AG04450 (cell line): Measurements from ENCODE around the gene APOL4. TPM values are rescaled to one million over a fixed set of nuclear protein-coding genes. Genes with fewer than 3 reads are reported as not detected.
"Not testable (repeated sequence)": the region's sequence is repeated elsewhere in the genome, so short reads cannot be mapped to it uniquely, and the experiment has no call there.

Experiments
- CTCF ChIA-PET: fragments of 300-600, 350-600 bp; formaldehyde crosslinking; extraction: SDS; loops from one replicate; lab custom pipeline; 2022; ENCODE audit warnings: antibody characterized with exemption, inconsistent platforms; lab: Charles Lee
- POLR2A ChIA-PET: fragments of 350-600 bp; formaldehyde crosslinking; extraction: SDS; loops from one replicate; lab custom pipeline; 2021; ENCODE audit warnings: antibody characterized with exemption, inconsistent platforms; lab: Yijun Ruan, JAX
- DNase-seq: peaks from one replicate; pipeline ENCODE4 v3.0.0-alpha.2; 2011; ENCODE audit warnings: low read depth, low spot score
- H3K27ac ChIP-seq: one replicate; pipeline ENCODE4 v1.5.1; 2012; ENCODE audit warnings: low read depth, low read length, control low read depth
- H3K27me3 ChIP-seq: one replicate; pipeline ENCODE4 v1.6.0; 2012; ENCODE audit warnings: low read length; ENCODE audit not compliant: control insufficient read depth, insufficient read depth
- H3K4me3 ChIP-seq: 2 replicates; pipeline ENCODE4 v1.5.1; 2011; ENCODE audit warnings: mild to moderate bottlenecking, low read depth, low read length, control low read depth
- H3K9me3 ChIP-seq: 2 replicates; pipeline ENCODE4 v1.5.1; 2012; ENCODE audit warnings: low read length; ENCODE audit not compliant: control insufficient read depth, insufficient read depth
- CTCF ChIP-seq: IDR thresholded peaks from 2 replicates; pipeline ENCODE4 v1.5.1; 2011; ENCODE audit warnings: low read depth, low read length, control low read depth, inconsistent platforms
- polyA plus RNA-seq: library from polyadenylated mRNA; depleted of rRNA; stranded (reverse); fragments of >200 nt; gene quantifications from 2 replicates; pipeline ENCODE4 v1.2.3, GENCODE V29; 2011

The APOL4 gene
- polyA plus RNA-seq, 1 experiment: 0.21 TPM

GRCh38 chr22:36208914-36209313 is 7.3 kb upstream of the APOL4 start:
- Histone ChIP-seq H3K9me3 (no peaks in the 10 kb centered on the region), H3K4me3 (no peak overlapping the region), H3K27ac (no peak overlapping the region), H3K27me3 (peaks cover 24% of the 10 kb centered on the region)
- ChIA-PET CTCF (no interaction called here), POLR2A (no interaction called here)
- DNase-seq: no peak
- no peak for TF ChIP-seq CTCF

- no peak for TF ChIP-seq CTCF
- ChIA-PET CTCF (no interaction called here), POLR2A (no interaction called here)
- no peak overlapping the region for H3K27ac ChIP-seq
- no peak overlapping the region for H3K4me3 ChIP-seq
- no peak for DNase-seq
- peaks cover 19% of the 10 kb centered on the region for H3K27me3 ChIP-seq
- no peaks in the 10 kb centered on the region for H3K9me3 ChIP-seq
These were observed 6.7 kb upstream of the APOL4 start for GRCh38 chr22:36208162-36208765.

GRCh38 chr22:36206255-36206654 is 4.6 kb upstream of the APOL4 start:
- no peaks in the 10 kb centered on the region for H3K9me3 ChIP-seq
- no peak for TF ChIP-seq CTCF
- peaks cover 6% of the 10 kb centered on the region for H3K27me3 ChIP-seq
- ChIA-PET POLR2A (no interaction called here), CTCF (no interaction called here)
- DNase-seq: no peak
- H3K4me3 ChIP-seq: no peak overlapping the region
- no peak overlapping the region for H3K27ac ChIP-seq

GRCh38 chr22:36205573-36205972 is 4.0 kb upstream of the APOL4 start:
- H3K27me3 ChIP-seq, CTCF ChIA-PET, POLR2A ChIA-PET, DNase-seq, H3K9me3 ChIP-seq, H3K27ac ChIP-seq, H3K4me3 ChIP-seq: not testable (repeated sequence)

GRCh38 chr22:36204632-36205015 is 3.0 kb upstream of the APOL4 start:
- ChIA-PET POLR2A (interaction anchor here (1.1 kb wide), 1 partner anchor 22 kb away, joined by 3 read pairs; no protein-coding TSS in a partner anchor), CTCF (interaction anchor here (0.9 to 1.1 kb wide), 3 partner anchors 10 to 282 kb away, joined by 3 to 14 read pairs (median 6); no protein-coding TSS in a partner anchor)
- no peaks in the 10 kb centered on the region for H3K9me3 ChIP-seq
- DNase-seq: no peak
- H3K27me3 ChIP-seq: peaks cover 6% of the 10 kb centered on the region
- H3K4me3 ChIP-seq: no peak overlapping the region
- no peak for TF ChIP-seq CTCF
- no peak overlapping the region for H3K27ac ChIP-seq
